Activated CD4-positive, alpha-beta T cell treated with anti-CD3 and anti-CD28 coated beads, Interleukin-2, amount 10 ng/mL, durations not matched to agents 7 days and 5 days (primary cell): ENCODE data around the gene PLXNC1. TPM values are rescaled to one million over a fixed set of nuclear protein-coding genes. Genes with fewer than 3 reads are reported as not detected.

ENCODE experiments used
- CTCF ChIA-PET: fragments of 350-600 bp; sonication (Branson Sonifier 250); formaldehyde crosslinking; loops from one replicate; lab custom pipeline; 2021; ENCODE audit warnings: antibody characterized with exemption; lab: Charles Lee
- POLR2A ChIA-PET: fragments of 350-600 bp; sonication (Branson Sonifier 250); formaldehyde crosslinking; loops from one replicate; lab custom pipeline; 2021; ENCODE audit warnings: antibody characterized with exemption; lab: Charles Lee
- DNase-seq: peaks from one replicate; pipeline ENCODE4 v3.0.0-alpha.2; 2020
- H3K27ac Mint-ChIP-seq: one replicate; pipeline ENCODE4 v1.8.0; 2021; ENCODE audit warnings: mild to moderate bottlenecking, moderate library complexity, mixed read lengths
- H3K27me3 Mint-ChIP-seq: one replicate; pipeline ENCODE4 v1.8.0; 2021; ENCODE audit warnings: mixed read lengths
- H3K36me3 Mint-ChIP-seq: one replicate; pipeline ENCODE4 v1.8.0; 2021; ENCODE audit warnings: low read depth, mixed read lengths
- H3K4me1 Mint-ChIP-seq: one replicate; pipeline ENCODE4 v1.8.0; 2021; ENCODE audit warnings: mixed read lengths
- H3K4me3 Mint-ChIP-seq: one replicate; pipeline ENCODE4 v1.8.0; 2021; ENCODE audit warnings: mild to moderate bottlenecking, moderate library complexity, mixed read lengths
- H3K9me3 Mint-ChIP-seq: one replicate; pipeline ENCODE4 v1.8.0; 2021; ENCODE audit warnings: mixed read lengths
- total RNA-seq, 2 experiments: library from RNA; stranded (reverse); gene quantifications; one replicate each; pipeline ENCODE4 v1.2.3, GENCODE V29; 2021

Gene PLXNC1
- total RNA-seq, 2 experiments from 2014 or later: 27.4 to 29.7 TPM

GRCh38 chr12:94149781-94150239, 1.4 kb downstream of the PLXNC1 start:
- Mint-ChIP-seq H3K9me3 (no peaks in the 10 kb centered on the region), H3K4me1 (peaks cover 47% of the 10 kb centered on the region), H3K4me3 (peak overlapping the region; percentile 85), H3K27me3 (peaks cover 16% of the 10 kb centered on the region), H3K27ac (peak overlapping the region; percentile 20), H3K36me3 (peaks cover 22% of the 10 kb centered on the region)
- no peak for DNase-seq
- CTCF ChIA-PET: interaction anchor here (1.3 to 1.9 kb wide), 3 partner anchors 9 to 38 kb away, joined by 3 to 7 read pairs (median 4); no protein-coding TSS in a partner anchor
- POLR2A ChIA-PET: interaction anchor here (0.6 kb wide), 1 partner anchor 267 kb away, joined by 5 read pairs; no protein-coding TSS in a partner anchor

- POLR2A ChIA-PET: interaction anchor here (0.6 kb wide), 1 partner anchor 267 kb away, joined by 5 read pairs; no protein-coding TSS in a partner anchor
- peaks cover 16% of the 10 kb centered on the region for H3K27me3 Mint-ChIP-seq
- CTCF ChIA-PET: interaction anchor here (1.8 to 2.3 kb wide), 3 partner anchors 9 to 16 kb away, joined by 4 to 9 read pairs (median 5); no protein-coding TSS in a partner anchor
- no peaks in the 10 kb centered on the region for H3K9me3 Mint-ChIP-seq
- H3K4me3 Mint-ChIP-seq: peak overlapping the region; percentile 85
- DNase-seq: peak; percentile 49
- peak overlapping the region; percentile 20 for H3K27ac Mint-ChIP-seq
- peaks cover 45% of the 10 kb centered on the region for H3K4me1 Mint-ChIP-seq
- peaks cover 24% of the 10 kb centered on the region for H3K36me3 Mint-ChIP-seq
These were observed 2.1 kb downstream of the PLXNC1 start for GRCh38 chr12:94150240-94151121.

DNA sequence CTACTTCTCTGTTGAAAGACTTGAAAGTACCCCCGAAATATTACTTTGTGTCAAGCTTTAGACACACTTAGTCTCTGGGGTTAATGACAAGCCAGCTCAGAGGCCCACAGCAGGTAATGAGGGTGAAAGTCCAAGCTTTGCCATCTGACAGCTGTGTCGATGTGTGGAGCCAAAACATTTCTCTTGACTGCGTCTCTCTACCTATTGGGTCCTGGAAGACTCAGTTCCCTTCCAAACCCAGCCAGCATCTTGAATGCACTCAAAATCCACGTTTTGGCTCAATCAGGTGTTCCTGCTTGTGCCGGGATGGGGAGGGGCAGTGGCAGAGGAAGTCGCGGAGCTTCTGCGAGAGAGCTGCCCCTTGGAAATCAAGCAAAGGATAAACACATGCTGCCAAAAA, 3.2 kb downstream of the PLXNC1 start:
- Mint-ChIP-seq H3K4me3 (peak overlapping the region; percentile 32), H3K9me3 (no peaks in the 10 kb centered on the region), H3K27ac (no peak overlapping the region), H3K4me1 (peaks cover 38% of the 10 kb centered on the region), H3K27me3 (peaks cover 13% of the 10 kb centered on the region), H3K36me3 (peaks cover 29% of the 10 kb centered on the region)
- POLR2A ChIA-PET: interaction anchor here (0.7 kb wide), 1 partner anchor 374 kb away, joined by 3 read pairs; no protein-coding TSS in a partner anchor
- no peak for DNase-seq
- CTCF ChIA-PET: interaction anchor here (0.8 to 2.3 kb wide), 3 partner anchors 9 to 22 kb away, joined by 3 to 9 read pairs (median 5); no protein-coding TSS in a partner anchor

GRCh38 chr12:94152292-94153078, 4.1 kb downstream of the PLXNC1 start:
- CTCF ChIA-PET: interaction anchor here (0.8 to 2.3 kb wide), 3 partner anchors 8 to 21 kb away, joined by 3 to 9 read pairs (median 5); no protein-coding TSS in a partner anchor
- Mint-ChIP-seq H3K36me3 (peaks cover 29% of the 10 kb centered on the region), H3K27me3 (peaks cover 4% of the 10 kb centered on the region), H3K4me3 (no peak overlapping the region), H3K9me3 (no peaks in the 10 kb centered on the region), H3K4me1 (peaks cover 40% of the 10 kb centered on the region), H3K27ac (no peak overlapping the region)
- DNase-seq: no peak
- POLR2A ChIA-PET: interaction anchor here (0.7 kb wide), 1 partner anchor 373 kb away, joined by 3 read pairs; no protein-coding TSS in a partner anchor

DNA sequence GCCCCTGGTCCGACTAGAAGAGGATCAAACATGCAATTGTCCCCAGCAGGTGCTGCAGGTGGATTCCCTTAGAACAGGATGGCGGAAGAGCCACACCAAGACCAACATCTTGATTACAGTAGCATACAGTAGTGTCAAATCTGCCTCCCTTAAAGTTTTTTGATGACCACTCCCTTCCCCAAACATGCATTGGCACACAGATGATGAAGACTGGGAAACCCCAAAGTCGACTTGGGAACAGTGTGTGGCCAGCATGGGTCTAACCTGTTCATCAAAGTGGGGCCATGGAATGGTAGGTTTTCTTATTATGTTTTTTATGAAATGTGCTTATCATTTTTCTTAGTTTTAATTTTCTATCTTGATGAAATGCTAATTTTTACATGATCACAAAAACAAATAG, 8.8 kb downstream of the PLXNC1 start:
- POLR2A ChIA-PET: no interaction called here

DNA sequence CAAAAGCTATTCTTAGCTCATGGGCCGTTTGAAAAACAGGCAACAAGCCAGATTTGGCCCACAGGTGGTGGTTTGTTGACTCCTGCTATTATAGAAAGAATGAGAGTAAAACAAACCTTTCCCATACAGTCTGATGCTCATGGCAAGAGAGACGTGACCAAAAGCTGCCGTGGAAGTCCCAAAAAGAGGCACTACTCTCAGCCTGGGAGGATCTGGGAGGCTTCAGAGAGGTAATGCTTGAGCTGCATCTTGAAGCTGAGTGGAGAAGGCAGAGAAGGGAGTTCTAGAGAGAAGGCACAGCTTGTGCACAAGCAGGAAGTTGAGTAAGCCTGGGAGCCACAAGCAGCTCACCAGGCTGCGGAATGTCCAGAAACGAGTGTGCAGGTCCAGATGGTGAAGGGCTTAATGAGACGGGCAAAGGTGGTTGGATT, 9.6 kb downstream of the PLXNC1 start:
- no peak for DNase-seq
- Mint-ChIP-seq H3K27ac (no peak overlapping the region), H3K4me1 (peaks cover 20% of the 10 kb centered on the region), H3K36me3 (peaks cover 31% of the 10 kb centered on the region), H3K9me3 (no peaks in the 10 kb centered on the region), H3K27me3 (no peaks in the 10 kb centered on the region), H3K4me3 (no peak overlapping the region)
- CTCF ChIA-PET: interaction anchor here (1.0 to 2.2 kb wide), 3 partner anchors 10 to 32 kb away, joined by 3 to 8 read pairs (median 3); no protein-coding TSS in a partner anchor
- POLR2A ChIA-PET: no interaction called here

More for the DNA sequence above, 8.8 kb downstream of the PLXNC1 start:
- H3K36me3 Mint-ChIP-seq: peaks cover 34% of the 10 kb centered on the region
- no peaks in the 10 kb centered on the region for H3K9me3 Mint-ChIP-seq
- no peak for DNase-seq
- CTCF ChIA-PET: interaction anchor here (1.0 to 2.2 kb wide), 3 partner anchors 17 to 105 kb away, joined by 3 to 8 read pairs (median 4); no protein-coding TSS in a partner anchor
- peaks cover 1% of the 10 kb centered on the region for H3K27me3 Mint-ChIP-seq
- no peak overlapping the region for H3K27ac Mint-ChIP-seq
- peaks cover 28% of the 10 kb centered on the region for H3K4me1 Mint-ChIP-seq
- no peak overlapping the region for H3K4me3 Mint-ChIP-seq

DNA sequence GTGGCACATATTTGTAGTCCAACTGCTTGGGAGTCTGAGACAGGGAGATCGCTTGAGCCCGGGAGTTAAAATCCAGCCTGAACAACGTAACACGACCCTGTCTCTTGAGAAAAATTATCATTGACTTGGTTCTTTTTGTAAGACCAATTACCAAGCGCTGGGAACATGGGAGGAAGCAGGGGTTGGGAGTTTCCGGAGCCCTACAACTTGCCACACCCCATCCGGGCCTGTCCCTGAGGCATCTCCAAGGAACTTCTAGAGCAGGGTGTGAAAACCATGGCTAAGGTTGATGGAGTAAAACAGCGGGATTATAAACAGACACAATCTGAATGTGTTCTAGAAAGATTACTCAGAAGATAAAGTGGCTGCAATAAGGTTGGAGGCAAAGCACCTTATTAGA, 10.3 kb downstream of the PLXNC1 start:
- H3K4me3 Mint-ChIP-seq: no peak overlapping the region
- peaks cover 24% of the 10 kb centered on the region for H3K36me3 Mint-ChIP-seq
- no peak overlapping the region for H3K27ac Mint-ChIP-seq
- peaks cover 16% of the 10 kb centered on the region for H3K4me1 Mint-ChIP-seq
- POLR2A ChIA-PET: no interaction called here
- DNase-seq: no peak
- CTCF ChIA-PET: interaction anchor here (1.1 to 2.2 kb wide), 2 partner anchors 9 to 15 kb away, joined by 3 to 8 read pairs; no protein-coding TSS in a partner anchor
- no peaks in the 10 kb centered on the region for H3K9me3 Mint-ChIP-seq
- no peaks in the 10 kb centered on the region for H3K27me3 Mint-ChIP-seq

DNA sequence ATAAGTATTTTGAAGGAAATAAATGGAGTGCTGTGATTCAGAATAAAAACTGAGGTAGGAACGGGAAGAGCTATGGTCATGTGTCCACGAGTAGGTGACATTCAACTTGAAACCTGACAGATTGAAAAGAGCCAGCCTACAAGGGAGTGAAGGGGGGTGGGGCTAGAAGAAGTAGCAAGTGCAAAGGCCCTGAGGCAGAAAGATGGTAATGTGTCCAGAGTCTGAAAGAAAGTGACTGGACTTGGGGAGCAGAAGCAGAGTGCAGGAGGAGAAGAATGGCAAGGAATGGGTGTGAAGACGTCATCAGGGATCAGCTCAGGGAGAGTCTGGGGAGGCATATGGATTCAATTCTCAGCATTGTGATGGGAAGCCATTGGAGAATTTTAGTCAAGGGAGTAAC, 13.7 kb downstream of the PLXNC1 start:
- POLR2A ChIA-PET: no interaction called here
- Mint-ChIP-seq H3K27ac (no peak overlapping the region), H3K36me3 (peaks cover 13% of the 10 kb centered on the region), H3K27me3 (no peaks in the 10 kb centered on the region), H3K4me3 (no peak overlapping the region), H3K4me1 (peaks cover 26% of the 10 kb centered on the region), H3K9me3 (no peaks in the 10 kb centered on the region)
- no peak for DNase-seq
- CTCF ChIA-PET: interaction anchor here (0.5 to 2.5 kb wide), 3 partner anchors 11 to 427 kb away, joined by 3 to 9 read pairs (median 7); no protein-coding TSS in a partner anchor

GRCh38 chr12:94163850-94164249, 15.5 kb downstream of the PLXNC1 start:
- H3K9me3 Mint-ChIP-seq: no peaks in the 10 kb centered on the region
- CTCF ChIA-PET: interaction anchor here (1.2 to 1.9 kb wide), 2 partner anchors 9 to 120 kb away, joined by 4 to 7 read pairs; no protein-coding TSS in a partner anchor
- no peak overlapping the region for H3K4me3 Mint-ChIP-seq
- no peak for DNase-seq
- no peaks in the 10 kb centered on the region for H3K27me3 Mint-ChIP-seq
- peaks cover 11% of the 10 kb centered on the region for H3K36me3 Mint-ChIP-seq
- POLR2A ChIA-PET: no interaction called here
- H3K4me1 Mint-ChIP-seq: peaks cover 18% of the 10 kb centered on the region
- no peak overlapping the region for H3K27ac Mint-ChIP-seq

DNA sequence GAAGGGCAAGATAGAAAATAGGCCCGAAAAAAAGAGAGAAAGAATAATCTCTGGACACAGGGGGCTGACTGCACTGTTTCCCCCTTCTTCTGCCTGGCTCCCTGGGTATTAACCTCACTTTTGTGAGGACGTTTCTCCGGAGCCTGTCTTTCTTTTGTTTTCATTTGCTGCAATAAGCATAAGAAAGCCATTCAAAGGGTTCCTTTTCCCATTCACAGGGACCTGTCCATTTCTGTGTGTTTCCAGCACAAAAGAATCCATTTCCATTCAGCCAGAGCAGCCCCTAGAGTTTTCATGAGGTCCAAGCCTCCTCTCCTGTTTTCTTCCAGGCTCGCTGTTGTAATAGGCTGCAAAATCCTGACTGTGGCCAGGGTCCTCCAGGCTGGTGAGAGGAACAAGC, 16.8 kb downstream of the PLXNC1 start:
- Mint-ChIP-seq H3K9me3 (no peaks in the 10 kb centered on the region), H3K27me3 (no peaks in the 10 kb centered on the region), H3K36me3 (peaks cover 16% of the 10 kb centered on the region), H3K27ac (no peak overlapping the region), H3K4me3 (no peak overlapping the region), H3K4me1 (peaks cover 29% of the 10 kb centered on the region)
- POLR2A ChIA-PET: no interaction called here
- CTCF ChIA-PET: interaction anchor here (1.2 to 1.4 kb wide), 2 partner anchors 17 to 118 kb away, joined by 4 to 5 read pairs; partner anchors contain the start of gene PLXNC1
- no peak for DNase-seq

DNA sequence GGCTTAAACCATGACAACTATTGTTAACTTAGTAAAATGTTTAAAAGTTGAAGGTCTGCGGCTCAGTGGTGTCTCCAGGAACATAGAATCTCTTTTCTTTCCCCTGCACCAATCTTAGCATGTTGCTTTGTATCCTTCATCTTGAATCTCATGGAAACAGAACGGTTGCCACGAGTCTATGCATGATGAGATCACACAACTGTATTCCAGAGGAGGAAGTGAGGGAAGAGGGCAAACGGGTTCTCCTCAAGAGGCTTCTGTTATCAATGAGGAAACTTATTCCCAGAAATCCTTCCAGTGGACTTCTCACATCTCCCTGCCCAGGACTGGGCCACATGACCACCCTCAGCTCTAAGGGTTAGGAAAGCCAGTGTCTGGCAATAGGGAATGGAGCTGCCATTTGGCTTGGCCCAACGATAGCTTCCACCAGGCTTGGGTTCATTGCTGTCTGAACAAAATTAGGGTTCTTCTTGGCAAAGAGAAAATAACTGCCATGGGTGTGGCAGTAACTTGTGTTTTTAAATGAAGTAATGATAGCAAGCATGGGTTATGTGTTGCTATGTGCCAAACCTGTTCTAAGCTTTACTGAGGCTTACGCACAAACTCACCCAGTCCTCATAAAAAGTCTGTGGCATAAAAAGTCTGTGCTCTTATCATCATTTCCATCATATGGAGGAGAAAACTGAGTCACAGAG, 17.4 kb downstream of the PLXNC1 start:
- Mint-ChIP-seq H3K4me3 (no peak overlapping the region), H3K27ac (no peak overlapping the region), H3K4me1 (peaks cover 35% of the 10 kb centered on the region), H3K27me3 (no peaks in the 10 kb centered on the region), H3K36me3 (peaks cover 22% of the 10 kb centered on the region), H3K9me3 (no peaks in the 10 kb centered on the region)
- POLR2A ChIA-PET: no interaction called here
- no peak for DNase-seq
- CTCF ChIA-PET: interaction anchor here (0.6 to 1.4 kb wide), 2 partner anchors 17 to 327 kb away, joined by 4 to 5 read pairs; partner anchors contain the start of gene PLXNC1
